NCI-H2196 (cell line): ENCODE data around the gene ATP13A1.

Experiments used
- DNase-seq: peaks from one replicate; lab custom pipeline; 2025; ENCODE audit not compliant: unreplicated experiment; lab: John Stamatoyannopoulos, UW

The ATP13A1 gene

DNA sequence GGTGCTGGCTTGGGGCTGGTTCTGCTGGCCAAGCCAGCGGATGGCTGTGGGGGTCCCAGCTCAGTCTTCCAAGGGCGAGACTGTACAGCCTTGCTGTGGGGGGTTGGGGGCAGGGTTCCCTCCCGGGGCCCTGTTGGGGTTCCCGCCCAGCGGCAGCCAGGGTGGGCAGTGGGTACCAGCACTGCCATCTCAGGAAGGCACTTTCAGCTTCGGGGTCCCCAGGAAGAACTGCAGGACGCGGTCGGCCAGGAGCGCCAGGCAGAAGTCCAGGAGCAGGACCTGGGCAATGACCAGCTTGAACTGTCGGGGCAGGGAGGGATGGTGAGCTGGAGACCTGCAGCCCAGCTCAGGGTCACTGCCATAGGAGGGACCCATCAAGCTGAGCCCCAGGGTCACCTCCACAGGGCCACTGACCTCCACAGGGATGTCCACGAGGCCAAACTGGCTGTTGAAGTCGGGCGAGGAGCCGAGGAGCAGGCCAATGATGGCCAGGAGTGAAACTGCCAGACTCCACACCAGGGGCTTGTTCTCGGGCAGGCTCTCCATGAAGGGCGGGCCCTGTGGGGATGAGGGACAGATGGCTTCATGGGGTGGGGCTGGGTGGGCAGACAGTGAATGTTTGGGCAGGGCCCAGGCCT, 18.1 kb downstream of the ATP13A1 start:
- no peak for DNase-seq

DNA sequence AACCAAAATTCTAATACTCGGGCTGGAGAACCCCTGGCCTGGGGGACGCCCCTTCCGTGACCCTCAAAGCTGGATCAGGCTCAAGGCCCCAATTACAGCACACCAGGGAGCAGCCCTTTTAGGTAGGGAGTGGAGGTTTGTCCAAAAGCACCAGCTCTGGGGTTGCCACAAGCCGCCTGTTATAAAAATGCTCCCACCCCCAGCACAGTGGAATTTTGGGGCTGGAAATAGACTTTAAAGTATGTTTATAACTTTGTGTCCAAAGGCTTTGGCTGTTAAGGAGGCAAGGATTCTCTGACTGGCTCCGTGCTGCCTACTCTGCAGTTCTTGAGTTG, 19.5 kb downstream of the ATP13A1 start:
- DNase-seq: no peak

DNA sequence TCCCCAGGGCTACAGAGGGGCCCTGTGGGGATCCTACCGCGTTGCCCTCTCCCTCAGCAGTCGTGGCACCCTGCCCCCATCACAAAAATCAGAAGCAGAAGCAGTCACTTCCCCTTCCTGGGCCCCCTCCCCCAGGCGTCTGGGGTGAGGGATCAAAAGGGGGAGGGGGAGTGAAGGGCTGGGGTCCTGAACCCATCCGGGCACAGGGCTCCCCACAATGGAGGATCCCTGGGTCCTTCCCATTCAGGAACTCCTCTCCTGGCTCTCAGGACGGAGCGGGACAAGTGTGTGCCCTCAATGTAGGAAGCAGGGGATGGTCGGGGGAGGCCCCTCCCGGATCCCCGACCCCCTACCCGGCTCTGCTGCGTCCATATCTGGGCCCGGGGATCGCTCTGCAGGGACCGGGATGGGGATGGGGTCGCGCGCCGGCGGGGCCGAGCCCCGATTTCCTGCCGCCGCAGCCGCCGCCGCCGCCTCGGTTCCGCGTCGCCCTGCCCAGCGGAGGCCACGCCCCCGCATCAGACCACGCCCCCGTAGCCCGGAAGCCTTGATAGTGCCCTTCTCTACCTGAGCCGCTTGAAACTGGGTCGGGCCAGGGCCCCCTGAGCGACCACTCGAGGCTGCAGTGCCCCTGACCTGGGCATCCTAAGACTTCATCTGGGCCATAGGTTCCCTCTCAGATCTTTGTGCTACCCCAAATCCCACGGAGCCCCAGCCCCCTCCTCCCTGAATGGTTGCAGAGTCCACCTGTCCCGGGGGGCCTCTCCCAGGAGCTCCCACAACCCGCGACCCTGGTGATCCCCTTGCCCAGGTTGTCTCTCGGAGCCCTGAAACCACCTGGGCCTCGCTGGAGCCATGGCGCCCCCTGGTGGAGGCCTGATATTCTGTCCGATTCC, 20.1 kb downstream of the ATP13A1 start, which contains the start of gene GMIP:
GMIP (minus strand) TSS at position 500 of the 896 bp plus-strand sequence; CDS start at position 372, 128 bp downstream.
- peak; percentile 65 for DNase-seq

DNA sequence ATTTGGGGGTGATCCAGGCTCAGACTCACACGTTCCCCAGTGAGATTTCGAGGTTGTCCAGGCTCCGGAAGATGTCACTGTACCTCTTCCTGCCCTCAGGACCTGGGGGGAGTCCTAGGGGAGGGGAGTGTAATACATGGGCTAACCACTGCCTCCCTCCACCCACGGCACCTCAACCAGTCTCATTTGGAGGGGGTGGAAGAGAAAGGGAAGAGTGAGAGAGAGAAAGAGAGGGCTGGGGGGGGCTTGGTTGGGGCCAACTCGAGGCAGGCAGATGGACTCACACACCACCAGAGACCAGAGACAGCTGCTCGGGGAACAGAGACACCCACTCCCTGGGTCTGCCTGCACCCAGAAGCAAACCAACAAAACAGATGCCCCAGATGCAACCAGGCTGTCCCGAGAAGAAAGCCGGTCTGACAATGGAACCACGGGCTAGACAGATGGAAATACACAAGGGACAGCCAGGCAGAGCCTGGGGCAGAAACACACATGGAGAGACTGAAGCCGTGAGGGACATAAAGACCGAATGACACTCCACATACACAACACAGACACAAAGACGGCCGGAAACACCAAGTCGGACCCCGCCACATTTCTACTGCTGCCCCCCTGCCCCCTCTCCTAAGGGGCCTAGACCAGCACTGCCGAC, 20.8 kb downstream of the ATP13A1 start:
- no peak for DNase-seq

DNA sequence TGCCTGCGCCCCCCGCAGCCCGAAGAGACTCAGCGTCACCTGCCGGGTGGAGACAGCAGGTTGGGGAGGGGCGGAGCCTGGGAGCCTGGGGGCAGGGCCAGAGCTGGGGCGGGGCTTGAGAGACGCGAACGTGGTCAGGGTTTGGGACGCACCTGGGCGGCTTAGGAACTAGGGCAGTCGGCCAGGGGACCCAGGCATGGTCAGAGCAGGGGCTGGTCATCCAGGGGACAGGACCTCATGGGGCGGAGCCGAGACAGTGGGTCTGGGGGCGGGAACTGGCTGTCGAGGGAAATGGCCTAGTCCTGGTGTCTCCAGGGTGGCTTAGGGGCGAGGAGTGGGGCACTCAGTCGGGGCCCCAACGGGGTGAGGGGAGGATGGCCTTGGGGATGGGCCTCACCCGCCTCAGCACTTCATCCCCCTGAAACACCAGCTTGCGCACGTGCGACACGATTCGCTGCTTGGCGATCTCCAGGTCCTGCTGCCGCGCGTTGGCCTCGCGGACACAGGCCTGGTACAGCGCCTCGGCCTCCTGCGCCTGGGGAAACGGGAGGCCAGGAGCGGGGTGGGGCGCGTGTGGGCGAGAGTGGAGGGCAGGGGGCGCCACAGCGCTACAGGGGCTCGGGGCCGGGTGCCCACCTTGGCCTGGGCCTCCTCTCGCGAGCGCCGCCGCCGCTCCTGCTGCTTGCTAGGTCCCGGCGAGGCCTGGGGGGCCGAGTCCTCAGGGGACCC, 25.8 kb downstream of the ATP13A1 start:
- DNase-seq: no peak

DNA sequence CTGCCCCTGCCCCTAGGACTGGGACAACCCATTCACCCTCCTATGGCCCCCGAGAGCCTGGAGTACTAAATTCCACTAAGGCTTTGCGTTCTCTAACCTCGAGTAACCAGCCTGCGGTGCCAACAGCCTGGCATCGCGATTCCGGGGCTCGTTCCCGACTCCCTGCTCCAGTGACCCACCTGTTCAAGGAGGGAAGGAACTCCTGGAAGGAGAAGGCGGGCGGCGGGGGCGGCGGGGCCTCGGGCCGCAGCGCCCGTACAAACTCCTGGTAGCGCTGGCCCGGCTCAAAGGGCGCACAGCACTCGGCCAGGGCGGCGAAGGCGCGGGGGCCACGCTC, 26.3 kb downstream of the ATP13A1 start:
- no peak for DNase-seq

DNA sequence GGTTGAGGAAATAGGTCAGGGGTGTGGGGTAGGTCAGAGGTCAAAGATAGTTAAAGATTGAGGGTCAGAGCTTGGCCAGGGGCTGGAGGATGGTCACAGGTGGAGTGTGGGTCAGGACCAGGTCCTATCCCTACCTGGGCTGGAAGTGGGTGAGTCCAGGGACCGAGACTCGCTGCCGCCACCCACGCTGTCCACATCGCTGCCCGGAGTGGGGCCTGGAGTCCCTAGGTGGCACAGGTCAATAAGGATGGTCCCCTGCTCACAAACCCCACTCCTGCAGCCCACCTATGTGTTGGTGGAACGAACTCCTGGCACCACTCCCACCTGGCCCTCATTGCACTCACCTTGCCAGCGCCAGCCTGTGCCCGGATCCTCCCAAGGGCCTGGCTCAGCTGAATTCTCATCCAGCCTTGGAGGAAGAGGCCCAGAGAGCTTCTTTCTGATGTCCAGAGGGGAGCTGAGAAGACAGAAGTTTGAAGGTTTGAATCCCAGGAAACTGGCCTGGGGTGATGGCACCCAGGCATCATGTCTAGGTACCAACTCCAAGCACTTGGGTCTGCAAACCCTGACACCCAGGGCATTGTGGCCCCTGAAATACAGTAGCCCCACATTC, 26.8 kb downstream of the ATP13A1 start:
- no peak for DNase-seq

DNA sequence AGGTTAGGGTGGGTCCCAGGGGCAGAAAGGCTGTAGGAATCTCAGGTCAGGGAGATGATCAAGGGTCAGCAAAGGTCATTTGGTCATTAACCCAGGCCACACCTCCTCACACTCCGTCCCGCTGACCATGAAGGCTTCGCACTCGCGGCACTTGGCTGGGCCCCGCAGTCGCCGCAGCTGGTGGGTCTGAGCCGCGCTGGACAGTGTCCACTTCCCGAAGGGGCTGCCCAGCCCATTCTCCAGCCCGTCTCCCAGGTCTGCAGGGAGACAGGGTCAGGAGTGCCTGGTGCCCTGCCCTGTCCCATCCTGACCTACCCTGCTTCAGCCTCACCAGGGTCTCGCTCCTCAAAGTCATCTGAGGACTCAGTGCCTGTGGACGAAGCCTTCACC, 28.2 kb downstream of the ATP13A1 start:
- no peak for DNase-seq

DNA sequence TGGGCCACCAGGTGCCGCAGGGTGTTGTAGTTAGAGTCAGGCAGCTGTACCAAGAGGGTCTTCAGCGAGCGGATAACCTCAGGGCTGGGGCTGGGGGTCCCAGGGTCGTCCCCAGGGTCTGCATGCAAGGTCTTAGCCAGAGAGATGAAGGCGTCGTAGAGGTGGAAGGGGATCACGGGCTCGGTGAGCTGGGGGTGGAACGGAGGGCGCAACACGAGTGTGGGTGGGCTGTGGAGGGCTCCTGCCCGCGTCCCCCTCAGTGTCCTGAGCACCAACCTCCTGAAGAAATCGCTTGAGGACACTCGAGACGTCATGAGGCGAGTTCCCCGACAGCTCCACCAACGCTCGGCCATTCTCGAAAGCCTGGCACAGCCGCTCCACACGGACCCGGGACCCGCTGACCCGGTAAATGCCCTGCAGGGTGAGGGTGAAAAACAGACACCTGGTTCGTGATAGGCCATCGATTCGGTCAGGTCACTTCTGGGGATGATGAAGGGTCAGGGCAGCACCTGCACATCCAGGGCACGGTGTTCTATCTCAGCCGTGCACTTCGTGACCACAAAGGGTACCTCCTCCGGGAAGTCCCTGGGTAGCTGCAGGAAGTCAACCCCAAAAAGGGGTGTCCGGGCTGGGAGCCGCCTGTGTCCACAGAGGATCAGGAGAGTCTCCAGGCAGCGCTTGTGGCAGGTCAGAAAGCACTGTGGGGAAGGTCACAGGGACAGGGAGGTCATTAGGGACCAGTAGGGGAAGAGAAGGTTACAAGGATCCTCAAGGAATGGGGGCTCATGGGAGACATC, 28.8 kb downstream of the ATP13A1 start:
- DNase-seq: no peak

DNA sequence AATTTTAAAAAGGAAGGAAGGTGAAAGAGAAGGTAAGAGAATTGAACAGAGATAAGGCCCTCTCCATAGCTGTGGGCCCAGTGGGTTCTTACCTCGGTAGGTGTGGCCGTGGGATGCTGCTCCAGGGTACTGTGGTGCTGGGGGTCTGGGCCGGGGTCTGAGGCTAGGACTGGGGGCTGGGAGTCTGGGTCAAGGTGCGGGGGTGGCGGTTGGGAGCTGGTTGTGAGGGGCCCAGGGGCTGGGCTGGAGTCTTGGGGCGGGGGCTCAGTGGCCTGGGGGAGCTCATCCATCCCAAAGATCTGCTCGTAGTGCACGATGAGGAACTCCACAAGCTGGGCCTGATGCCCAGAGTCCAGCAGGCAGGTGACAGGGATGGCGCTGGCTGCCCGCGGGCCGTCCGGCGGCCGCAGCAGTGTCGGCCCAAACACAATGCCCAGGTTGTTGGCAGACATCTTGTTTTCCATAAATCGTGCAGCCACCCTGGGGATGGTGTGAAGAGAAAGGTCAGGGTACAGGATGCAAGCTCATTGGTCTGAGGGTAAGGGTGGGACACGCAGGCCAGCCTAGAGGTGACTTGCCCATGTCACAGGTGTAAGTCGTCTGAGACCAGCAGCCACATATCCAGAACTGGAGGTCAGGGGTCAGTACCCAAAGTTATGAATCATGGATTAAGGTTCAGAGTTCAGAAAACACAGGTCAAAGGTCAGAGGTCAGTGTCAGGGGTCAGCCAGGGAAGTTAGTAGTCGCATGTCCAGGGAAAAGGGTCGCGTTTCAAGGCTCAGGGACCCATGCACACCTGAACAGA, 29.6 kb downstream of the ATP13A1 start:
- DNase-seq: no peak

DNA sequence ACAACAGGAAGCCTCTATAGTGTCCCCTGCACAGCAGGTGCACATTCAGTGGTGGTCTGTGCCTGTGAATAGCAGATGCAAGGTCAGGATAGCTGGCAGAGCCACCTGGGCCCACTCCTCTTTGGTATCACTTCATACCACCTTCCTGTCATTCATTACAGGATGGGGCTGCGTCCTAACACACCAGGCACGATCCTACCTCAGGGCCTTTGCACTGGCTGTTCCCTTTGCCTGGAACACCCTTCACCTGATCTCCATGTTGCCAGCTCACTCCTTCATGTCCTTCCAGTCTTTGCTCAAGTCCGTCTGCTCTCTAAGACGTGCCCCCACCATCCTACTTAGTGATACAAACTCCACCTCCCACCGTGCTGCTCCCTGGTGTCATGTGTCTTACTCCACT, 30.8 kb downstream of the ATP13A1 start:
- no peak for DNase-seq

DNA sequence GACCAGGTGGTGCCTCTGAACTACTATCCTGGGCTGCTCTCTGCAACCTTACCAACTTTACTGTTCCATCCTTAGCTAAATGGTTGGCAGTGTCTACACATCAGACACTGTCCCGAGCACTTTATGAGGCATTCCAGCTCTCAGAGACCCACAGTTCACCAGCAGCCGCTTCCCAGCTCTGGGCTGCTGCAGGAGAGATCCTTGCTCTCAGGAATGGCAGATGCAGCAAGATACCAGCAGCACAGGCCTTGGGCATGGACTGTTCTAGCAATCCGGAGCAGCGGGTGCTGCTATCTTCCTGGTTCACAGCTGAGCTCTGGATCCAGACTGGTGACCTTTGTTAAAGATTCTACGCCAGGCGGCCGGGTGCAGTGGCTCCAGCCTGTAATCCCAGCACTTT, 32.1 kb downstream of the ATP13A1 start:
- DNase-seq: no peak

DNA sequence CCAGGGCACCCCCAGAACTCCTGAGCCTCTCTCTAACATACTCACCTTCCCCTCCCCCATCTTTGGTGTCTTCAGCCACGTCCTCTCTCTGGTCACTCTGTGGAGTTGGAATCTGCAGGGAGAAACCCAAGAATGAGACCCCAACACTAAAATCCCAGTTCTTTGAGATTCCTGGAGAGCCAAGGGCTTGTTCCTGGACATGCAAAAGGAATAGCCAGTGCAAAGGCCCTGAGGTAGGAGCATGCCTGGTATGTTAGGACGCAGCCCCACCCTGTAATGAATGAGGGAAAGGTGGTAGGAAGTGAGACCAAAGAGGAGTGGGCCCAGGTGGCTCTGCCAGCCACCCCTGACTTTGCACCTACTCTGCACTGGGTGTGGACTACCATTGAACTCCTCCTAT, 33.0 kb downstream of the ATP13A1 start:
- DNase-seq: no peak

DNA sequence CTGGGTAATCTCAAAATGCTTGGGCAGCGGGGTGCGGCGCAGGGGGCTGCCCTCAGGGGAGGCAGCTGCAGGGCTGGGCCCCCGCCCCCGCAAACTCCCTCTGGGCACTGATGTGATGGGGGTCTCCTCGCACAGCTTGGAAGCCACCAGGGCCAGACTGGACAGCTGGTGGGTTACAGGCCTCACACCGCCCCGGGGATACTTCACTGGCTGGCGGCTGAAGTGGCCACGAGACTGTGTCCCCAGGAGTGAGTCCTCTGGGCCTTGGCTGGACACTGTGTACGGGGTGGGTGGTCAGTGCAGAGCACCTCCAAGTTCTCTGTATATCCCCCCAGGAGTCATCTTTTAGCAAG, 33.4 kb downstream of the ATP13A1 start:
- DNase-seq: no peak

DNA sequence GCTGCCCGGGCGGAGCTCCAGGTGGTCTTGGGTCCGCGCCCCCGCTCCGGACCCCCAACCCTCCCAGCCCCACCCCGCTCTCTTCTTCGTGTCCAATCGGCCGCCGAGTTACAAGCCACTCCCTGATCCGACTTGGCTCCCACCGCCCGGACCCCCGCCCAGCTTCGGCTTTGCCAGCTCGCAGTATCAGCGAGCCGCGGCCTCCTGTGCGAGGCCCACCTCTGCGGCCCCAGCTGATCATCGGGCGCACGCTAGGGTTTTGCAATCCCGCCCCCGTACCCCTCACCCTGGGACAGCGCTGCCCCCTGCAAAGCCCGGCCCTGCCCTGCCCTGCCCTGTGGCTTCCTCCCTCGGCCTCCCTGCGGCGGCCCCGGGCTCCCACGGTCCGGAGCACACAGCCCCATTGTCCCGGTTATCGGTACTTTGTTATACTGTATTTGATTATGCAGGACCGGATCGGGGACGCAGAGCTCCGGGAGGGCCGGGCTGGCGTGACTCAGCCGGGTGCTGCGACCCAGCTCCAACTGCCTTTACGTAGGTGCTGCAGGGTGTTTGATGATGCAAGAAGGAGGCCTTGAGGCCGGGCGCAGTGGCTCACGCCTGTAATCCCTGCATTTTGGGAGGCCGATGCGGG, 34.9 kb downstream of the ATP13A1 start:
- peak; percentile 44 for DNase-seq

DNA sequence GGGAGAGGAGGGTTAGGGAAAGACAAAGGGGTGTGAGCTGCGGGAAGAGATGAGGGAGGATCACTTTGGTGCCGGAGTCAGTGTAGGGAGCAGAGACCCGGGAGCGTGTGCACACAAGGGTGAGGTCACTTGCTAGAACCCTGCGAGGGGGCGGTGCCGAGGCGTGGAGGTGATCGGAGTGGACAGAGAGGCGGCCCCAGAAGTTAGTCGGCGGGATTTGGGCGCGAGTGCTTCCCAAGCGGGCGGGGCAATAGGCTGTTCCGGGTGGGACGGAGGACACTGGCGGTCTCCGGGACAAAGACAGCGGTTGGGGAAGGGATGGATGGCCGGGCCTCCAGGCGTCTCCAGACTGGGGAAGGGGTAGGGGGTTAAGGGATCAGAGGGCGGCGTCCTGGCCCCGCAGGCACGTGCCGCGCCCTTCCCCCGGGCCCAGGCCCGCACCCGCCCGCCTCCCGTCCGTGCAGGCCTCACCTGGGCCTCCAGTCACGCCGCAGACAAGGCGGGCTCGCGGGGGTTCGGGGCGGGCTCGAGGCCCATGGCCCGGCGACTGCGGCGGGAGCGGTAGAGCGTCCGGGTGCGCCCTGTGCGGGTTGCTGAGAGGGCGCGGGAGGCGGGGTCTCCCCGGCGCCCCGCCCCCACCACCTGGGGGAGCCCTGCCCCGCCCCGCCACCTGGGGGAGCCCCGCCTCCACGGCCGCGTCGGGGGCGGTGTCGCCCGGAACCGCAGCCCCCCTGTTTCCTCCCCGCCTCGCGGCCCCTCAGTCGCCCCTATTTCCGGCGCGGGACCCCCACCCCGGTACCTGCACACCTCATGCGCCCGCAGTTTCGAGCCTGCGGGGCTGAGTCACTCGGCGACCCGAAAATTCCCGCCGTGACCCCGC, 35.6 kb downstream of the ATP13A1 start, which contains the start of gene LPAR2:
LPAR2 (minus strand) TSS at position 600 of the 880 bp plus-strand sequence. CDS start 945 bp downstream, outside the sequence.
- peak; percentile 76 for DNase-seq

DNA sequence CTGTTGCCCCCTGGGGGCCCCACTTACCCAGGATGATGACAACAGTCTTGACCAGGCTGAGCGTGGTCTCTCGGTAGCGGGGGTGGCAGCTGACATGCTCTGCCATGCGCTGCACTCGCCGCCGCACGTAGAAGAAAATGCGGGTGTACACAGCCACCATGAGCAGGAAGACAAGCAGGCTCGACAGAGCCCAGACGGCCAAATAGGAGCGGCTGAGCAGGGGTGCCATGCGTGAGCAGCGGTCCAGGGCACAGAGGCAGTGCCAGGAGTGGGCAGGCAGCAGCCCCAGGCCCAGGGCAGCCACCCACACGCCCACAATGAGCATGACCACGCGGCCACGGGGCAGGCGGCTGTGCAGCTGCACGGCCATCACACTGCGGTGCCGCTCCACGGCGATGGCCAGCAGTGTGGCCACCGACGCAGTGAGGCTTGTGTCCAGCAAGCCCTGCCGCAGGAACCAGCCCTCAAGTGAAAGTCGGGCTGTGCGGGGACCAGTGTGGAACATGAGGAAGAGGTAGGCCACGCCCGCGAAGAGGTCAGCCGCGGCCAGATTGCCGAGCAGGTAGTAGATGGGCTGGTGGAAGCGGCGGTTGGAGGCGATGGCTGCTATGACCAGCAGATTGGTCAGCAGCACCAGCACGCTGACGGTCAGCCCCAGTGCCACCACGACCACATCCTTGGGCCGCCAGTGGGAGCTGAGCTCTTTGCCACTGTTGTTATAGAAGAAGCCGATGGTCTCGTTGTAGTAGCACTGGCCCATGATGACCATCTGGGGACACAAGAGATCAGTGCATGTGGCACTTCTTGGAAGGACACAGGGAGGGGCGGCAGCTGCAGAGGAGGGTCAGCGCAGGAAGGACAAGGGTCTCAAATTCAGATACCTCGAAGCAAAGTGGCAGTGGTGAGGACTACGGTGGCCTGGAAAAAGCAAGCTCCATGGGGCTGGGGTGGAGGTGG, 36.7 kb downstream of the ATP13A1 start:
- DNase-seq: no peak
